HG03280 (cell line): ENCODE data around the gene PHPT1.
"Not testable (repeated sequence)": the region's sequence is repeated elsewhere in the genome, so short reads cannot be mapped to it uniquely, and the experiment has no call there.

Source experiments
- ATAC-seq: cut with Tn5 transposase; IDR thresholded peaks from one replicate; pipeline ENCODE4 v1.9.1; 2021; ENCODE audit warnings: mild to moderate bottlenecking, moderate library complexity; ENCODE audit not compliant: unreplicated experiment

The PHPT1 gene

GRCh38 chr9:136835932-136836904 is 13.0 kb upstream of the PHPT1 start:
- ATAC-seq: no peak

- no peak for ATAC-seq
Observed at GRCh38 chr9:136837146-136837855, 11.9 kb upstream of the PHPT1 start.

GRCh38 chr9:136837856-136838277 is 11.3 kb upstream of the PHPT1 start:
- ATAC-seq: not testable (repeated sequence)

GRCh38 chr9:136838314-136839228 is 10.6 kb upstream of the PHPT1 start:
- no peak for ATAC-seq

GRCh38 chr9:136839229-136840139 is 9.7 kb upstream of the PHPT1 start:
- ATAC-seq: no peak

- ATAC-seq: no peak
Observed at GRCh38 chr9:136840140-136840876, 8.9 kb upstream of the PHPT1 start.

- ATAC-seq: no peak
Observed at GRCh38 chr9:136840877-136841645, 8.1 kb upstream of the PHPT1 start.

- ATAC-seq: not testable (repeated sequence)
Observed at GRCh38 chr9:136841646-136842379, 7.4 kb upstream of the PHPT1 start.

- peak; percentile 70 for ATAC-seq
Observed at GRCh38 chr9:136842380-136842948, 6.7 kb upstream of the PHPT1 start, which contains the start of gene AJM1. Gene AJM1, plus strand, starts transcription at chr9:136842478. Its CDS starts 1,937 bp downstream, at chr9:136844415.

GRCh38 chr9:136843159-136843800 is 5.9 kb upstream of the PHPT1 start:
- ATAC-seq: not testable (repeated sequence)

GRCh38 chr9:136843801-136844740 is 5.1 kb upstream of the PHPT1 start:
- ATAC-seq: not testable (repeated sequence)

GRCh38 chr9:136844761-136845464 is 4.3 kb upstream of the PHPT1 start:
- ATAC-seq: no peak

- no peak for ATAC-seq
Observed at GRCh38 chr9:136845465-136846260, 3.5 kb upstream of the PHPT1 start.
